Measurements from ENCODE around the gene L3MBTL3.

GRCh38 chr6:130034378-130035146 is 16.2 kb downstream of the L3MBTL3 start:
- TF ChIP-seq, protein P1, sequence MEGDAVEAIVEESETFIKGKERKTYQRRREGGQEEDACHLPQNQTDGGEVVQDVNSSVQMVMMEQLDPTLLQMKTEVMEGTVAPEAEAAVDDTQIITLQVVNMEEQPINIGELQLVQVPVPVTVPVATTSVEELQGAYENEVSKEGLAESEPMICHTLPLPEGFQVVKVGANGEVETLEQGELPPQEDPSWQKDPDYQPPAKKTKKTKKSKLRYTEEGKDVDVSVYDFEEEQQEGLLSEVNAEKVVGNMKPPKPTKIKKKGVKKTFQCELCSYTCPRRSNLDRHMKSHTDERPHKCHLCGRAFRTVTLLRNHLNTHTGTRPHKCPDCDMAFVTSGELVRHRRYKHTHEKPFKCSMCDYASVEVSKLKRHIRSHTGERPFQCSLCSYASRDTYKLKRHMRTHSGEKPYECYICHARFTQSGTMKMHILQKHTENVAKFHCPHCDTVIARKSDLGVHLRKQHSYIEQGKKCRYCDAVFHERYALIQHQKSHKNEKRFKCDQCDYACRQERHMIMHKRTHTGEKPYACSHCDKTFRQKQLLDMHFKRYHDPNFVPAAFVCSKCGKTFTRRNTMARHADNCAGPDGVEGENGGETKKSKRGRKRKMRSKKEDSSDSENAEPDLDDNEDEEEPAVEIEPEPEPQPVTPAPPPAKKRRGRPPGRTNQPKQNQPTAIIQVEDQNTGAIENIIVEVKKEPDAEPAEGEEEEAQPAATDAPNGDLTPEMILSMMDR (IDR thresholded peaks at IDR 0.05; ENCODE audit: insufficient read depth, low read length, poor library complexity, severe bottlenecking): no peak
- no peak for TF ChIP-seq EZH2phosphoT487 (conservative IDR thresholded peaks at IDR 0.05; ENCODE audit: low read length)

Measured in SU-DHL-6 (cell line).